Astrocyte (in vitro differentiated cells and primary cell): ENCODE data around the gene DISP3. TPM values are rescaled to one million over a fixed set of nuclear protein-coding genes. Genes with fewer than 3 reads are reported as not detected.

Experiments
- DNase-seq: peaks from one replicate; pipeline ENCODE4 v3.0.0-alpha.2; 2010; ENCODE audit warnings: low read depth
- FAIRE-seq: peaks from 2 replicates; lab custom pipeline; 2011; peaks lifted over from hg19 to GRCh38; lab: Jason Lieb, UNC
- H2AFZ ChIP-seq: 2 replicates; pipeline ENCODE4 v1.6.0; 2012; ENCODE audit warnings: low read depth, low read length, inconsistent platforms
- H3K27ac ChIP-seq: 2 replicates; pipeline ENCODE4 v1.5.1; 2011; ENCODE audit warnings: low read depth, low read length, inconsistent platforms
- H3K27me3 ChIP-seq: 2 replicates; pipeline ENCODE4 v1.6.0; 2011; ENCODE audit warnings: low read length, inconsistent platforms; ENCODE audit not compliant: insufficient read depth
- H3K36me3 ChIP-seq: 2 replicates; pipeline ENCODE4 v1.5.1; 2011; ENCODE audit warnings: low read length, inconsistent platforms; ENCODE audit not compliant: insufficient read depth
- H3K4me1 ChIP-seq: 2 replicates; pipeline ENCODE4 v1.5.1; 2011; ENCODE audit warnings: low read length, inconsistent platforms; ENCODE audit not compliant: insufficient read depth
- H3K4me2 ChIP-seq: 2 replicates; pipeline ENCODE4 v1.6.0; 2012; ENCODE audit warnings: low read length, inconsistent platforms
- H3K4me3 ChIP-seq: 2 replicates; pipeline ENCODE4 v1.5.1; 2011; ENCODE audit warnings: low read depth, mild to moderate bottlenecking, low read length, inconsistent platforms; ENCODE audit not compliant: insufficient read depth
- H3K79me2 ChIP-seq: 2 replicates; pipeline ENCODE4 v1.6.0; 2012; ENCODE audit warnings: mild to moderate bottlenecking, low read length, inconsistent platforms; ENCODE audit not compliant: insufficient read depth
- H3K9ac ChIP-seq: 2 replicates; pipeline ENCODE4 v1.6.0; 2012; ENCODE audit warnings: mild to moderate bottlenecking, low read length, inconsistent platforms
- H3K9me3 ChIP-seq: 2 replicates; pipeline ENCODE4 v1.5.1; 2012; ENCODE audit warnings: low read depth, mild to moderate bottlenecking, low read length, inconsistent platforms; ENCODE audit not compliant: insufficient read depth
- H4K20me1 ChIP-seq: 2 replicates; pipeline ENCODE4 v1.6.0; 2012; ENCODE audit warnings: low read length, inconsistent platforms; ENCODE audit not compliant: insufficient read depth
- H3K27ac Mint-ChIP-seq: one replicate; pipeline ENCODE4 v1.8.0; 2021; ENCODE audit warnings: mild to moderate bottlenecking, mixed read lengths; ENCODE audit not compliant: unreplicated experiment
- H3K27me3 Mint-ChIP-seq: one replicate; pipeline ENCODE4 v1.8.0; 2021; ENCODE audit warnings: low read depth, mixed read lengths; ENCODE audit not compliant: unreplicated experiment
- H3K36me3 Mint-ChIP-seq: one replicate; pipeline ENCODE4 v1.8.0; 2021; ENCODE audit warnings: low read depth, mixed read lengths; ENCODE audit not compliant: unreplicated experiment
- H3K4me1 Mint-ChIP-seq: one replicate; pipeline ENCODE4 v1.8.0; 2021; ENCODE audit warnings: low read depth, mixed read lengths; ENCODE audit not compliant: unreplicated experiment
- H3K4me3 Mint-ChIP-seq: one replicate; pipeline ENCODE4 v1.8.0; 2021; ENCODE audit warnings: mild to moderate bottlenecking, moderate library complexity, mixed read lengths; ENCODE audit not compliant: unreplicated experiment
- H3K9me3 Mint-ChIP-seq: one replicate; pipeline ENCODE4 v1.8.0; 2021; ENCODE audit warnings: mild to moderate bottlenecking, mixed read lengths; ENCODE audit not compliant: unreplicated experiment
- CTCF ChIP-seq: IDR thresholded peaks from 2 replicates; pipeline ENCODE4 v1.5.1; 2011; ENCODE audit warnings: low read depth, mild to moderate bottlenecking, inconsistent platforms, low read length, moderate library complexity; ENCODE audit not compliant: insufficient read depth
- EZH2 ChIP-seq: IDR thresholded peaks from 2 replicates; pipeline ENCODE4 v1.6.1; 2012; ENCODE audit warnings: mild to moderate bottlenecking, low read length, inconsistent platforms; ENCODE audit not compliant: insufficient read depth
- total RNA-seq: library from RNA; stranded (reverse); gene quantifications from 2 replicates; pipeline ENCODE4 v1.2.1, GENCODE V29; 2021

Gene DISP3
- total RNA-seq, 1 donor from 2014 or later: 0.32 TPM

- Mint-ChIP-seq H3K36me3 (no peaks in the 10 kb centered on the region), H3K9me3 (no peaks in the 10 kb centered on the region), H3K4me3 (no peak overlapping the region), H3K4me1 (peaks cover 6% of the 10 kb centered on the region), H3K27me3 (peaks cover 43% of the 10 kb centered on the region), H3K27ac (no peak overlapping the region)
- Histone ChIP-seq H4K20me1 (no peaks in the 10 kb centered on the region), H2AFZ (no peak overlapping the region), H3K9me3 (no peaks in the 10 kb centered on the region), H3K4me2 (no peak overlapping the region), H3K4me3 (no peak overlapping the region), H3K79me2 (no peaks in the 10 kb centered on the region), H3K4me1 (peaks cover 9% of the 10 kb centered on the region), H3K36me3 (no peaks in the 10 kb centered on the region), H3K9ac (no peak overlapping the region), H3K27me3 (peaks cover 39% of the 10 kb centered on the region), H3K27ac (no peak overlapping the region)
- TF ChIP-seq EZH2 (no peak), CTCF (no peak)
- FAIRE-seq: no peak
- no peak for DNase-seq
Observed at GRCh38 chr1:11566042-11566850, 87.3 kb downstream of the DISP3 start.

- peaks cover 9% of the 10 kb centered on the region for H3K4me1 ChIP-seq
- Mint-ChIP-seq H3K27ac (no peak overlapping the region), H3K27me3 (peaks cover 32% of the 10 kb centered on the region), H3K4me3 (no peak overlapping the region), H3K9me3 (no peaks in the 10 kb centered on the region), H3K36me3 (no peaks in the 10 kb centered on the region), H3K4me1 (peaks cover 6% of the 10 kb centered on the region)
- H3K4me3 ChIP-seq: no peak overlapping the region
- H3K27ac ChIP-seq: no peak overlapping the region
- H3K4me2 ChIP-seq: no peak overlapping the region
- FAIRE-seq (no peak), DNase-seq (no peak)
- no peaks in the 10 kb centered on the region for H3K9me3 ChIP-seq
- H4K20me1 ChIP-seq: no peaks in the 10 kb centered on the region
- H3K79me2 ChIP-seq: no peaks in the 10 kb centered on the region
- H3K36me3 ChIP-seq: no peaks in the 10 kb centered on the region
- H2AFZ ChIP-seq: no peak overlapping the region
- no peak for TF ChIP-seq CTCF
- no peak for TF ChIP-seq EZH2
- H3K9ac ChIP-seq: no peak overlapping the region
- H3K27me3 ChIP-seq: peaks cover 41% of the 10 kb centered on the region
Observed at GRCh38 chr1:11567244-11568065, 88.5 kb downstream of the DISP3 start.
